PC-3 (cell line): ENCODE measurements around the gene AUH. TPM values are rescaled to one million over a fixed set of nuclear protein-coding genes. Genes with fewer than 3 reads are reported as not detected.

Experiments
- ATAC-seq: fragments of 200-7000 bp; cut with Tn5 transposase; 2 replicates; pipeline ENCODE4 v1.9.1; 2020; ENCODE audit warnings: mild to moderate bottlenecking, moderate library complexity
- BruUV-seq: library from RNA; stranded (reverse); fragments of 400-500 nt; replicated peaks from 2 replicates; lab custom pipeline; 2021; lab: Mats Ljungman, UMichigan
- CTCF ChIA-PET: fragments of 300-600 bp; sonication (Branson Sonifier 250); formaldehyde crosslinking; loops from one replicate; lab custom pipeline; 2022; ENCODE audit warnings: antibody characterized with exemption; lab: Charles Lee
- POLR2A ChIA-PET: fragments of 300-600 bp; sonication (Branson Sonifier 250); formaldehyde crosslinking; loops from one replicate; lab custom pipeline; 2022; ENCODE audit warnings: antibody characterized with exemption; ENCODE audit not compliant: unreplicated experiment; lab: Charles Lee
- DNase-seq: peaks from one replicate; pipeline ENCODE4 v3.0.0-alpha.2; 2015
- H2AFZ ChIP-seq: fragments of 300-600 bp; sonication (generic); 2 replicates; pipeline ENCODE4 v1.6.0; 2016; ENCODE audit warnings: antibody characterized with exemption, low read length
- H3F3A ChIP-seq: fragments of 300-600 bp; sonication (generic); one replicate; pipeline ENCODE4 v1.6.0; 2017; ENCODE audit warnings: antibody characterized with exemption, low read length, control low read depth, mild to moderate bottlenecking; ENCODE audit not compliant: unreplicated experiment
- H3K27ac ChIP-seq: fragments of 300-600 bp; sonication (generic); 2 replicates; pipeline ENCODE4 v1.5.1; 2016; ENCODE audit warnings: mild to moderate bottlenecking, low read length
- H3K27me3 ChIP-seq: fragments of 300-600 bp; sonication (generic); 2 replicates; pipeline ENCODE4 v1.6.1; 2016; ENCODE audit warnings: low read length, mixed read lengths
- H3K36me3 ChIP-seq: fragments of 300-600 bp; sonication (generic); 2 replicates; pipeline ENCODE4 v1.6.1; 2016; ENCODE audit warnings: low read depth, mixed run types, low read length, mixed read lengths
- H3K4me1 ChIP-seq: fragments of 300-600 bp; sonication (generic); 2 replicates; pipeline ENCODE4 v1.5.1; 2016; ENCODE audit warnings: low read length; ENCODE audit not compliant: insufficient read depth
- H3K4me2 ChIP-seq: fragments of 300-600 bp; sonication (generic); 2 replicates; pipeline ENCODE4 v1.6.0; 2016; ENCODE audit warnings: low read length
- H3K4me3 ChIP-seq: fragments of 300-600 bp; sonication (generic); 2 replicates; pipeline ENCODE4 v1.5.1; 2016; ENCODE audit warnings: mild to moderate bottlenecking, low read length, mixed read lengths
- H3K79me2 ChIP-seq: fragments of 300-600 bp; sonication (generic); 2 replicates; pipeline ENCODE4 v1.6.1; 2017; ENCODE audit warnings: low read length, mixed read lengths
- H3K9ac ChIP-seq: fragments of 300-600 bp; sonication (generic); 2 replicates; pipeline ENCODE4 v1.6.0; 2016; ENCODE audit warnings: mild to moderate bottlenecking, low read length
- H3K9me2 ChIP-seq: fragments of 300-600 bp; sonication (generic); replicated peaks from 2 replicates; pipeline ENCODE4 v1.6.1; 2016; ENCODE audit warnings: mixed run types, low read length, mixed read lengths
- H3K9me3 ChIP-seq: fragments of 300-600 bp; sonication (generic); 2 replicates; pipeline ENCODE4 v1.6.1; 2016; ENCODE audit warnings: low read length, mixed read lengths
- H4K20me1 ChIP-seq: fragments of 300-600 bp; sonication (generic); 2 replicates; pipeline ENCODE4 v1.6.1; 2016; ENCODE audit warnings: low read length, mixed read lengths
- EZH2 ChIP-seq: fragments of 300-600 bp; sonication (generic); IDR thresholded peaks from one replicate; pipeline ENCODE4 v1.6.1; 2017; ENCODE audit warnings: antibody characterized with exemption, mild to moderate bottlenecking, low read length; ENCODE audit not compliant: unreplicated experiment
- EZH2phosphoT487 ChIP-seq: fragments of 300-600 bp; sonication (generic); IDR thresholded peaks from 2 replicates; pipeline ENCODE4 v1.6.1; 2018; ENCODE audit warnings: mild to moderate bottlenecking, antibody characterized with exemption, low read length, borderline replicate concordance
- intact Hi-C: fragments of 100-400 bp; cut with micrococcal nuclease; formaldehyde crosslinking; loops from 2 replicates; pipeline ENCODE4 v1.9.0; 2023
- total RNA-seq: library from RNA; depleted of rRNA; stranded (reverse); fragments of >200 nt; gene quantifications from 2 replicates; pipeline ENCODE4 v1.2.3, GENCODE V29; 2014
- TF ChIP-seq, protein P1 (sequence below): fragments of 300-600 bp; sonication (generic); conservative IDR thresholded peaks from 2 replicates; pipeline ENCODE4 v1.5.1; 2017; ENCODE audit warnings: antibody characterized with exemption, low read depth, mild to moderate bottlenecking, low read length

Gene AUH
- total RNA-seq, 1 experiment from 2014 or later: 30.4 TPM

DNA sequence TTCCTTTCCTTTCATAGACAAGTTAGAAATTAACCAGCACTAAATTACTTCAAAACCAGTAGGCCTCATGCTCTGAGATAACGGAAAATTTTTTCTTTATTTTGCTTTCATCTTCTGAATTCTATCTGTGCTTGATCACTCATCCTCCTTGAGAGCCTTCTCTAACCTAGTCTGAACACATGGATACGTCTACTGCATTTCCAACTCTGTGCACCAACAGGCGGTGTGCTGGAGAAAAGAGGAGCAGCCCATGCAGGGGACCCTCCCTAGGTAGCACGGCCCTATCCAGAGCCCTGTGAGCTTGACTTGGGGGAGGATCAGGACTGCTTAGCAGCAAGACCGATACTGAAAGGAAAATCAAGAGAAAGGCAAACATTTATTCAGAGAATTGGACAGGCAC lies 149.8 kb downstream of the AUH start:
- peak; percentile 38; the same call in 1 of the 2 replicates for ATAC-seq
- no peak overlapping the region for H2AFZ ChIP-seq
- no peaks in the 10 kb centered on the region for H3F3A ChIP-seq
- ChIA-PET POLR2A (no interaction called here), CTCF (no interaction called here)
- no peak overlapping the region for H3K27ac ChIP-seq
- H3K4me2 ChIP-seq: peak overlapping the region; percentile 39; the same call in 1 of the 2 replicates
- H4K20me1 ChIP-seq: no peaks in the 10 kb centered on the region
- H3K4me1 ChIP-seq: peaks cover 5% of the 10 kb centered on the region; the same call in 1 of the 2 replicates
- no peak overlapping the region for H3K4me3 ChIP-seq
- intact Hi-C loops: no loop called here
- BruUV-seq: no TSS peak
- H3K9me3 ChIP-seq: no peaks in the 10 kb centered on the region
- DNase-seq: no peak
- H3K9ac ChIP-seq: no peak overlapping the region
- no peaks in the 10 kb centered on the region for H3K79me2 ChIP-seq
- H3K9me2 ChIP-seq: no peaks in the 10 kb centered on the region
- no peaks in the 10 kb centered on the region for H3K27me3 ChIP-seq
- TF ChIP-seq, protein P1, sequence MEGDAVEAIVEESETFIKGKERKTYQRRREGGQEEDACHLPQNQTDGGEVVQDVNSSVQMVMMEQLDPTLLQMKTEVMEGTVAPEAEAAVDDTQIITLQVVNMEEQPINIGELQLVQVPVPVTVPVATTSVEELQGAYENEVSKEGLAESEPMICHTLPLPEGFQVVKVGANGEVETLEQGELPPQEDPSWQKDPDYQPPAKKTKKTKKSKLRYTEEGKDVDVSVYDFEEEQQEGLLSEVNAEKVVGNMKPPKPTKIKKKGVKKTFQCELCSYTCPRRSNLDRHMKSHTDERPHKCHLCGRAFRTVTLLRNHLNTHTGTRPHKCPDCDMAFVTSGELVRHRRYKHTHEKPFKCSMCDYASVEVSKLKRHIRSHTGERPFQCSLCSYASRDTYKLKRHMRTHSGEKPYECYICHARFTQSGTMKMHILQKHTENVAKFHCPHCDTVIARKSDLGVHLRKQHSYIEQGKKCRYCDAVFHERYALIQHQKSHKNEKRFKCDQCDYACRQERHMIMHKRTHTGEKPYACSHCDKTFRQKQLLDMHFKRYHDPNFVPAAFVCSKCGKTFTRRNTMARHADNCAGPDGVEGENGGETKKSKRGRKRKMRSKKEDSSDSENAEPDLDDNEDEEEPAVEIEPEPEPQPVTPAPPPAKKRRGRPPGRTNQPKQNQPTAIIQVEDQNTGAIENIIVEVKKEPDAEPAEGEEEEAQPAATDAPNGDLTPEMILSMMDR: no peak
- TF ChIP-seq EZH2: no peak
- TF ChIP-seq EZH2phosphoT487: no peak
- no peaks in the 10 kb centered on the region for H3K36me3 ChIP-seq

DNA sequence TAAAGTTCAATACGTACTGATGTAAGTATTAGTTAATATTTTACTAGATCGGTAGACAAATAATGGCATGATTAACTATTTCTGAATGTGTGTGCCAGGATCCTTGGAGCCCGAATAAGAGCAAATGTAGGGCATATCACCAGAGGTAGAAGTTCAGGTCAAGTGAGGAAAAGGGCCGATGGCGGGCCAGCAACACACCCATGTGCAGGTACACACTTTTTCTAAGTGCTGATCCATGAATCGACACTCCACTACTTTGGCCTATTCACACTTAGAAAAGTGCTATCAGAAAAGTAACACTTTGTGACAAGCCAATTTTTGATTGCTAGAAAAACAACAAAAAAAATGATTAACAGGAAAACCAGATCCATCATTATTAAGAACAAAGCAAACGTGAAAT lies 150.3 kb downstream of the AUH start:
- no peak overlapping the region for H3K4me2 ChIP-seq
- CTCF ChIA-PET: no interaction called here
- intact Hi-C loops: no loop called here

GRCh38 chr9:91210318-91210717 lies 151.4 kb downstream of the AUH start:
- BruUV-seq: no TSS peak
- CTCF ChIA-PET: no interaction called here
- Histone ChIP-seq H3K9me2 (no peaks in the 10 kb centered on the region), H3K36me3 (no peaks in the 10 kb centered on the region), H3K9ac (no peak overlapping the region), H3K9me3 (no peaks in the 10 kb centered on the region), H3K4me1 (peaks cover 5% of the 10 kb centered on the region; the same call in 1 of the 2 replicates), H3K79me2 (no peaks in the 10 kb centered on the region), H4K20me1 (no peaks in the 10 kb centered on the region), H3K4me3 (no peak overlapping the region), H3K4me2 (no peak overlapping the region), H3K27me3 (no peaks in the 10 kb centered on the region), H2AFZ (no peak overlapping the region), H3F3A (no peaks in the 10 kb centered on the region), H3K27ac (no peak overlapping the region)
- TF ChIP-seq, protein P1: no peak
- no peak for TF ChIP-seq EZH2
- no peak for TF ChIP-seq EZH2phosphoT487
- POLR2A ChIA-PET: no interaction called here
- intact Hi-C loops: no loop called here
- DNase-seq: no peak
- no peak for ATAC-seq

More for the DNA sequence above, 150.3 kb downstream of the AUH start:
- POLR2A ChIA-PET: no interaction called here
- Histone ChIP-seq H4K20me1 (no peaks in the 10 kb centered on the region), H3K4me1 (peaks cover 5% of the 10 kb centered on the region; the same call in 1 of the 2 replicates), H3K27me3 (no peaks in the 10 kb centered on the region), H3K9ac (no peak overlapping the region), H3K36me3 (no peaks in the 10 kb centered on the region), H3K9me3 (no peaks in the 10 kb centered on the region), H3F3A (no peaks in the 10 kb centered on the region), H3K9me2 (no peaks in the 10 kb centered on the region), H2AFZ (no peak overlapping the region), H3K79me2 (no peaks in the 10 kb centered on the region), H3K27ac (no peak overlapping the region), H3K4me3 (no peak overlapping the region)
- no TSS peak for BruUV-seq
- no peak for ATAC-seq
- DNase-seq: no peak
- TF ChIP-seq, protein P1: no peak
- TF ChIP-seq EZH2 (no peak), EZH2phosphoT487 (no peak)
